Neural cell (in vitro differentiated cells): ENCODE results near the gene C3AR1. TPM values are rescaled to one million over a fixed set of nuclear protein-coding genes. Genes with fewer than 3 reads are reported as not detected.
A peak's percentile ranks its signal among the peaks of the same experiment; 100 is the strongest.
"Not testable (repeated sequence)": the region's sequence is repeated elsewhere in the genome, so short reads cannot be mapped to it uniquely, and the experiment has no call there.

Source experiments
- H2AFZ ChIP-seq: fragments of 200-600, 300-800 bp; sonication (generic), shearing (Covaris generic); 2 replicates; pipeline ENCODE4 v1.6.0; 2014; ENCODE audit warnings: low read depth, mild to moderate bottlenecking, antibody characterized with exemption, low read length, moderate library complexity
- H3F3A ChIP-seq: fragments of 200-600 bp; shearing (Covaris generic); 2 replicates; pipeline ENCODE4 v1.6.1; 2016; ENCODE audit warnings: mild to moderate bottlenecking, moderate library complexity, mixed read lengths, antibody characterized with exemption, low read length; ENCODE audit not compliant: insufficient read depth, poor library complexity, severe bottlenecking
- H3K27ac ChIP-seq: fragments of 200-600, 300-800 bp; sonication (generic), shearing (Covaris generic); 2 replicates; pipeline ENCODE4 v1.5.1; 2014; ENCODE audit warnings: mild to moderate bottlenecking, low read length, moderate library complexity
- H3K27me3 ChIP-seq: fragments of 300-800, 200-600 bp; sonication (generic), shearing (Covaris generic); 2 replicates; pipeline ENCODE4 v1.6.0; 2014; ENCODE audit warnings: mild to moderate bottlenecking, low read depth, low read length, moderate library complexity; ENCODE audit not compliant: insufficient read depth
- H3K36me3 ChIP-seq: fragments of 300-800, 200-600 bp; sonication (generic), shearing (Covaris generic); 2 replicates; pipeline ENCODE4 v1.5.1; 2014; ENCODE audit warnings: mild to moderate bottlenecking, antibody characterized with exemption, low read length, moderate library complexity; ENCODE audit not compliant: insufficient read depth
- H3K4me2 ChIP-seq: fragments of 300-800, 200-600 bp; sonication (generic), shearing (Covaris generic); 2 replicates; pipeline ENCODE4 v1.6.0; 2014; ENCODE audit warnings: mild to moderate bottlenecking, low read length
- H3K4me3 ChIP-seq: fragments of 300-800, 200-600 bp; sonication (generic), shearing (Covaris generic); 2 replicates; pipeline ENCODE4 v1.5.1; 2014; ENCODE audit warnings: mild to moderate bottlenecking, low read length, moderate library complexity
- H3K79me2 ChIP-seq: fragments of 200-600 bp; shearing (Covaris generic); replicated peaks from 2 replicates; pipeline ENCODE4 v1.6.0; 2014; ENCODE audit warnings: mild to moderate bottlenecking, low read length, moderate library complexity; ENCODE audit not compliant: insufficient read depth
- H3K9ac ChIP-seq: fragments of 300-800, 200-600 bp; sonication (generic), shearing (Covaris generic); 2 replicates; pipeline ENCODE4 v1.6.1; 2016; ENCODE audit warnings: mild to moderate bottlenecking, low read length, mixed read lengths
- H3K9me2 ChIP-seq: fragments of 200-600 bp; shearing (Covaris generic); 2 replicates; pipeline ENCODE4 v1.6.1; 2016; ENCODE audit warnings: mild to moderate bottlenecking, low read length, mixed read lengths; ENCODE audit not compliant: insufficient read depth
- H3K9me3 ChIP-seq: fragments of 200-600, 300-800 bp; sonication (generic), shearing (Covaris generic); 2 replicates; pipeline ENCODE4 v1.6.1; 2016; ENCODE audit warnings: mild to moderate bottlenecking, mixed run types, low read length, moderate library complexity, mixed read lengths
- H4K20me1 ChIP-seq: fragments of 200-600 bp; shearing (Covaris generic); 2 replicates; pipeline ENCODE4 v1.6.1; 2016; ENCODE audit warnings: mild to moderate bottlenecking, mixed run types; ENCODE audit not compliant: insufficient read depth
- EP300 ChIP-seq: fragments of 450-650 bp; conservative IDR thresholded peaks from 2 replicates; pipeline ENCODE4 v1.6.1; 2014; ENCODE audit warnings: antibody characterized with exemption, mild to moderate bottlenecking, moderate library complexity; ENCODE audit not compliant: poor library complexity, severe bottlenecking
- EZH2 ChIP-seq: fragments of 200-600, 300-800 bp; shearing (Covaris generic), sonication (generic); IDR thresholded peaks from 2 replicates; pipeline ENCODE4 v1.6.1; 2014; ENCODE audit warnings: antibody characterized with exemption, low read length, borderline replicate concordance, mild to moderate bottlenecking; ENCODE audit not compliant: insufficient read depth, poor library complexity, severe bottlenecking
- MXI1 ChIP-seq: fragments of 450-650 bp; conservative IDR thresholded peaks from 2 replicates; pipeline ENCODE4 v1.6.1; 2014; ENCODE audit warnings: antibody characterized with exemption, mild to moderate bottlenecking; ENCODE audit not compliant: poor library complexity, severe bottlenecking
- POLR2AphosphoS5 ChIP-seq: IDR thresholded peaks from 2 replicates; pipeline ENCODE4 v1.6.1; 2012
- RAD21 ChIP-seq: fragments of 450-650 bp; conservative IDR thresholded peaks from 2 replicates; pipeline ENCODE4 v1.6.1; 2014; ENCODE audit warnings: antibody characterized with exemption, mild to moderate bottlenecking, moderate library complexity
- SMC3 ChIP-seq: fragments of 450-650 bp; conservative IDR thresholded peaks from 2 replicates; pipeline ENCODE4 v1.6.1; 2014; ENCODE audit warnings: antibody characterized with exemption, mild to moderate bottlenecking, moderate library complexity; ENCODE audit not compliant: poor library complexity
- TAF1 ChIP-seq: IDR thresholded peaks from 2 replicates; pipeline ENCODE4 v1.6.1; 2012; ENCODE audit warnings: low read depth
- polyA plus RNA-seq: library from polyadenylated mRNA; depleted of rRNA; stranded (reverse); fragments of >200 nt; gene quantifications from 2 replicates; pipeline ENCODE4 v1.2.3, GENCODE V29; 2014
- TF ChIP-seq, protein P1 (sequence below): IDR thresholded peaks from 2 replicates; pipeline ENCODE4 v1.6.1; 2012; ENCODE audit warnings: borderline replicate concordance
- TF ChIP-seq, protein P2 (sequence below): fragments of 450-650 bp; IDR thresholded peaks from 2 replicates; pipeline ENCODE4 v1.5.1; 2014; ENCODE audit warnings: antibody characterized with exemption, mild to moderate bottlenecking, moderate library complexity; ENCODE audit not compliant: poor library complexity, severe bottlenecking

The C3AR1 gene
- polyA plus RNA-seq, 1 donor from 2014 or later, result not detected

DNA sequence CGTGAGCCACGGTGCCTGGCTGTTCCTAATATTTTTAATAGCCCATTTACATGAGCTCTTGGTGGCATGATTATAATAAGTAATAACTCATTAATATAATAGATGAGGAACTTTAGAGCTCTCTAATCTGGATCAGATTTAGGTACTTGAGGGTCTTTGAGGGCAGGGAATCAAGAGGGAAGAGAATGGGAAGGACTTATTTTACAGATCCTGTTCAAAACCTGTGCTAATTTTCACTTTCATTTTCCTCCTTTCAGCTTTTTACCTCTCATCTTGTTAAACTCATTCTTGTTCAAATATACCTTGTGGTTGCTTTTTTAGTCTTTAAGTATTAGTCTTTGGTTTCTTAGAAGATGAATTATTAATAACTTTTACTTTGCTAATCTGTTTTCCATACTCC is 21.5 kb upstream of the C3AR1 start:
- Histone ChIP-seq H4K20me1 (no peaks in the 10 kb centered on the region), H2AFZ (no peak overlapping the region), H3K9ac (no peak overlapping the region), H3K4me2 (no peak overlapping the region), H3K9me2 (no peaks in the 10 kb centered on the region), H3K4me3 (no peak overlapping the region), H3K79me2 (peaks cover 65% of the 10 kb centered on the region), H3K27me3 (no peaks in the 10 kb centered on the region), H3F3A (no peaks in the 10 kb centered on the region), H3K27ac (no peak overlapping the region), H3K36me3 (no peaks in the 10 kb centered on the region), H3K9me3 (no peaks in the 10 kb centered on the region)
- no peak for TF ChIP-seq POLR2AphosphoS5
- no peak for TF ChIP-seq EZH2
- no peak for TF ChIP-seq RAD21
- no peak for TF ChIP-seq TAF1
- TF ChIP-seq, protein P1, sequence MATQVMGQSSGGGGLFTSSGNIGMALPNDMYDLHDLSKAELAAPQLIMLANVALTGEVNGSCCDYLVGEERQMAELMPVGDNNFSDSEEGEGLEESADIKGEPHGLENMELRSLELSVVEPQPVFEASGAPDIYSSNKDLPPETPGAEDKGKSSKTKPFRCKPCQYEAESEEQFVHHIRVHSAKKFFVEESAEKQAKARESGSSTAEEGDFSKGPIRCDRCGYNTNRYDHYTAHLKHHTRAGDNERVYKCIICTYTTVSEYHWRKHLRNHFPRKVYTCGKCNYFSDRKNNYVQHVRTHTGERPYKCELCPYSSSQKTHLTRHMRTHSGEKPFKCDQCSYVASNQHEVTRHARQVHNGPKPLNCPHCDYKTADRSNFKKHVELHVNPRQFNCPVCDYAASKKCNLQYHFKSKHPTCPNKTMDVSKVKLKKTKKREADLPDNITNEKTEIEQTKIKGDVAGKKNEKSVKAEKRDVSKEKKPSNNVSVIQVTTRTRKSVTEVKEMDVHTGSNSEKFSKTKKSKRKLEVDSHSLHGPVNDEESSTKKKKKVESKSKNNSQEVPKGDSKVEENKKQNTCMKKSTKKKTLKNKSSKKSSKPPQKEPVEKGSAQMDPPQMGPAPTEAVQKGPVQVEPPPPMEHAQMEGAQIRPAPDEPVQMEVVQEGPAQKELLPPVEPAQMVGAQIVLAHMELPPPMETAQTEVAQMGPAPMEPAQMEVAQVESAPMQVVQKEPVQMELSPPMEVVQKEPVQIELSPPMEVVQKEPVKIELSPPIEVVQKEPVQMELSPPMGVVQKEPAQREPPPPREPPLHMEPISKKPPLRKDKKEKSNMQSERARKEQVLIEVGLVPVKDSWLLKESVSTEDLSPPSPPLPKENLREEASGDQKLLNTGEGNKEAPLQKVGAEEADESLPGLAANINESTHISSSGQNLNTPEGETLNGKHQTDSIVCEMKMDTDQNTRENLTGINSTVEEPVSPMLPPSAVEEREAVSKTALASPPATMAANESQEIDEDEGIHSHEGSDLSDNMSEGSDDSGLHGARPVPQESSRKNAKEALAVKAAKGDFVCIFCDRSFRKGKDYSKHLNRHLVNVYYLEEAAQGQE, result no peak
- TF ChIP-seq, protein P2, sequence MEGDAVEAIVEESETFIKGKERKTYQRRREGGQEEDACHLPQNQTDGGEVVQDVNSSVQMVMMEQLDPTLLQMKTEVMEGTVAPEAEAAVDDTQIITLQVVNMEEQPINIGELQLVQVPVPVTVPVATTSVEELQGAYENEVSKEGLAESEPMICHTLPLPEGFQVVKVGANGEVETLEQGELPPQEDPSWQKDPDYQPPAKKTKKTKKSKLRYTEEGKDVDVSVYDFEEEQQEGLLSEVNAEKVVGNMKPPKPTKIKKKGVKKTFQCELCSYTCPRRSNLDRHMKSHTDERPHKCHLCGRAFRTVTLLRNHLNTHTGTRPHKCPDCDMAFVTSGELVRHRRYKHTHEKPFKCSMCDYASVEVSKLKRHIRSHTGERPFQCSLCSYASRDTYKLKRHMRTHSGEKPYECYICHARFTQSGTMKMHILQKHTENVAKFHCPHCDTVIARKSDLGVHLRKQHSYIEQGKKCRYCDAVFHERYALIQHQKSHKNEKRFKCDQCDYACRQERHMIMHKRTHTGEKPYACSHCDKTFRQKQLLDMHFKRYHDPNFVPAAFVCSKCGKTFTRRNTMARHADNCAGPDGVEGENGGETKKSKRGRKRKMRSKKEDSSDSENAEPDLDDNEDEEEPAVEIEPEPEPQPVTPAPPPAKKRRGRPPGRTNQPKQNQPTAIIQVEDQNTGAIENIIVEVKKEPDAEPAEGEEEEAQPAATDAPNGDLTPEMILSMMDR, result no peak
- TF ChIP-seq EP300, result no peak
- no peak for TF ChIP-seq SMC3
- no peak for TF ChIP-seq MXI1

DNA sequence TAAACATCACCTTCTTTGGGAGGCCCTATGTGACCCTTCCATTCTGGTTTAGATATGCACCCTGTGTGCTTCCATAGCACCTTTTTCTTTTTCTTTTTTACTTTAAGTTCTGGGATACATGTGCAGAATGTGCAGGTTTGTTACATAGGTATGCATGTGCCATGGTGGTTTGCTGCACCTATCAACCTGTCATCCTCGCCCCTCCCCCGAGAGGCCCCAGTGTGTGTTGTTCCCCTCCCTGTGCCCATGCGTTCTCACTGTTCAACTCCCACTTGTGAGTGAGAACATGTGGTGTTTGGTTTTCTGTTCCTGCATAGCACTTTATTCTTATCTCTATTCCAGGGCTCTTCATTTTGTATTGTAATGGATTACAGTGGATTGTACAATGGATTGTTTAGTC is 18.2 kb upstream of the C3AR1 start:
- H3K27me3 ChIP-seq, H4K20me1 ChIP-seq, H3K9me3 ChIP-seq, H2AFZ ChIP-seq, H3K36me3 ChIP-seq, H3F3A ChIP-seq, H3K9me2 ChIP-seq, H3K9ac ChIP-seq, H3K27ac ChIP-seq: not testable (repeated sequence)
- Histone ChIP-seq H3K4me3 (peak overlapping the region; percentile 81), H3K79me2 (peaks cover 66% of the 10 kb centered on the region), H3K4me2 (peak overlapping the region; percentile 53)

DNA sequence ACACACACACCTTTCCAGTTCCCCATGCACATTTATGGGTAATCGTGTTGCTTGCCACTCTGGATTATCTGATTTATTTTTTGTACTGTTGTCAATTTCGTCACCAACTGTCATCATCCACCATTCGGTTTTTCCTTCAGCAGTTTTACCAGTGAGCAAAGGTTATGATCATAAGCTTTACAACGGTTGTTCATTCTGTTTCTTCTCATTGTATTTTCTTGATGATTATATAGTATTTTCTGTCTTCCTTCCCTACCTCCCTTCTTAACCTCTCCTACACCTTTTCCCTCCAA is 16.6 kb upstream of the C3AR1 start:
- H2AFZ ChIP-seq, result peak overlapping the region; percentile 84
- no peaks in the 10 kb centered on the region for H3F3A ChIP-seq
- H3K9me3 ChIP-seq, result no peaks in the 10 kb centered on the region
- H3K36me3 ChIP-seq, result no peaks in the 10 kb centered on the region
- peak overlapping the region; percentile 81 for H3K4me3 ChIP-seq
- peak overlapping the region; percentile 98 for H3K9ac ChIP-seq
- no peaks in the 10 kb centered on the region for H3K9me2 ChIP-seq
- H3K79me2 ChIP-seq, result peaks cover 51% of the 10 kb centered on the region
- H3K4me2 ChIP-seq, result peak overlapping the region; percentile 89
- peak overlapping the region; percentile 99 for H3K27ac ChIP-seq
- no peaks in the 10 kb centered on the region for H4K20me1 ChIP-seq
- TF ChIP-seq RAD21, result no peak
- no peak for TF ChIP-seq EP300
- TF ChIP-seq TAF1, result no peak
- no peak for TF ChIP-seq SMC3
- TF ChIP-seq, protein P2, result no peak
- TF ChIP-seq POLR2AphosphoS5, result no peak
- no peak for TF ChIP-seq MXI1
- no peak for TF ChIP-seq EZH2
- TF ChIP-seq, protein P1, result no peak
- H3K27me3 ChIP-seq, result no peaks in the 10 kb centered on the region
